CD14-positive monocyte (primary cell): ENCODE measurements around the gene KRT26. TPM values are rescaled to one million over a fixed set of nuclear protein-coding genes. Genes with fewer than 3 reads are reported as not detected.

Experiments
- DNase-seq, 3 donors: peaks; one replicate each; pipeline ENCODE4 v3.0.0-alpha.2; 2011 to 2022
- H2AFZ ChIP-seq: 2 replicates; pipeline ENCODE4 v1.6.0; 2012; ENCODE audit warnings: mild to moderate bottlenecking, low read depth, low read length, inconsistent platforms; ENCODE audit not compliant: insufficient read depth, poor library complexity, severe bottlenecking
- H3K27ac ChIP-seq, 2 donors: 1 replicate in 1 of 2; 2 replicates in 1 of 2; pipeline ENCODE4 v1.5.1; 2012 to 2013; ENCODE audit warnings: low read length in 2 of 2, control low read depth in 1 of 2, inconsistent platforms in 1 of 2, low read depth in 1 of 2, mild to moderate bottlenecking in 1 of 2
- H3K27me3 ChIP-seq, 2 donors: one replicate each; pipeline versions ENCODE4 v1.6.0 to v1.6.1; 2011 to 2013; ENCODE audit warnings: low read length in 2 of 2; ENCODE audit not compliant: control insufficient read depth in 2 of 2, insufficient read depth in 2 of 2
- H3K36me3 ChIP-seq, 2 donors: replicated peaks in 1 of 2; 1 replicate in 1 of 2; 2 replicates in 1 of 2; pipeline versions ENCODE4 v1.5.1 to v1.6.1; 2012 to 2013; ENCODE audit warnings: low read length in 2 of 2, control low read depth in 1 of 2, inconsistent platforms in 1 of 2, mild to moderate bottlenecking in 1 of 2; ENCODE audit not compliant: insufficient read depth in 2 of 2, control insufficient read depth in 1 of 2
- H3K4me1 ChIP-seq, 2 donors: 1 replicate in 1 of 2; 2 replicates in 1 of 2; pipeline versions ENCODE4 v1.5.1 to v1.6.1; 2012 to 2013; ENCODE audit warnings: low read length in 2 of 2, control low read depth in 1 of 2, inconsistent platforms in 1 of 2, mild to moderate bottlenecking in 1 of 2, moderate library complexity in 1 of 2; ENCODE audit not compliant: insufficient read depth in 2 of 2, control insufficient read depth in 1 of 2
- H3K4me2 ChIP-seq: replicated peaks from 2 replicates; pipeline ENCODE3; 2012; ENCODE audit warnings: low read length, moderate library complexity, mild to moderate bottlenecking; ENCODE audit not compliant: poor library complexity, severe bottlenecking; ENCODE audit errors: extremely low read depth
- H3K4me3 ChIP-seq, 3 experiments: fragments of 200-600 bp in 1 of 3; sonication (generic) in 1 of 3; replicated peaks in 1 of 3; 1 replicate in 2 of 3; 2 replicates in 1 of 3; pipeline ENCODE4 v1.5.1; 2011 to 2013; ENCODE audit warnings: low read length in 3 of 3, mild to moderate bottlenecking in 3 of 3, control low read depth in 2 of 3, low read depth in 2 of 3, inconsistent platforms in 1 of 3, moderate library complexity in 1 of 3
- H3K79me2 ChIP-seq: 2 replicates; pipeline ENCODE4 v1.6.0; 2012; ENCODE audit warnings: mild to moderate bottlenecking, control low read depth, inconsistent platforms, low read length, moderate library complexity; ENCODE audit not compliant: insufficient read depth
- H3K9ac ChIP-seq: 2 replicates; pipeline ENCODE4 v1.6.0; 2017; ENCODE audit warnings: low read length, mild to moderate bottlenecking; ENCODE audit not compliant: insufficient read depth, poor library complexity, severe bottlenecking
- H3K9me3 ChIP-seq, 2 donors: replicated peaks in 1 of 2; 1 replicate in 1 of 2; 2 replicates in 1 of 2; pipeline versions ENCODE4 v1.5.1 to v1.6.1; 2012 to 2013; ENCODE audit warnings: low read length in 2 of 2, control low read depth in 1 of 2; ENCODE audit not compliant: control insufficient read depth in 1 of 2, insufficient read depth in 1 of 2
- H4K20me1 ChIP-seq: 2 replicates; pipeline ENCODE4 v1.6.0; 2012; ENCODE audit warnings: mild to moderate bottlenecking, low read length, control low read depth, moderate library complexity; ENCODE audit not compliant: insufficient read depth
- H3K27ac Mint-ChIP-seq, 7 donors: one replicate each; pipeline ENCODE4 v1.8.0; 2020; ENCODE audit warnings: mild to moderate bottlenecking in 7 of 7, mixed read lengths in 7 of 7, moderate library complexity in 6 of 7, inconsistent platforms in 2 of 7
- H3K27me3 Mint-ChIP-seq, 3 donors: one replicate each; pipeline ENCODE4 v1.8.0; 2021 to 2022; ENCODE audit warnings: low read depth in 3 of 3, mild to moderate bottlenecking in 3 of 3, mixed read lengths in 3 of 3, moderate library complexity in 3 of 3, inconsistent platforms in 1 of 3
- H3K36me3 Mint-ChIP-seq, 2 donors: one replicate each; pipeline ENCODE4 v1.8.0; 2020; ENCODE audit warnings: mixed read lengths in 2 of 2, inconsistent platforms in 1 of 2, mild to moderate bottlenecking in 1 of 2
- H3K4me1 Mint-ChIP-seq: one replicate; pipeline ENCODE4 v1.8.0; 2020; ENCODE audit warnings: mild to moderate bottlenecking, mixed read lengths
- H3K4me3 Mint-ChIP-seq, 2 donors: one replicate each; pipeline ENCODE4 v1.8.0; 2020; ENCODE audit warnings: mild to moderate bottlenecking in 2 of 2, mixed read lengths in 2 of 2, moderate library complexity in 1 of 2
- H3K9me3 Mint-ChIP-seq, 7 donors: one replicate each; pipeline ENCODE4 v1.8.0; 2020 to 2022; ENCODE audit warnings: mixed read lengths in 7 of 7, mild to moderate bottlenecking in 6 of 7, moderate library complexity in 6 of 7, inconsistent platforms in 2 of 7
- CTCF ChIP-seq: fragments of 200-600 bp; IDR thresholded peaks from one replicate; pipeline ENCODE4 v1.8.0; 2022; ENCODE audit warnings: antibody characterized with exemption, mild to moderate bottlenecking
- WGBS: methylation state at CpG from one replicate; pipeline ENCODE4 v1.1.5; 2013; ENCODE audit warnings: missing lambda C conversion rate; ENCODE audit not compliant: insufficient coverage; 5-methylcytosine and 5-hydroxymethylcytosine counted together
- intact Hi-C, 2 donors: fragments of 100-400 bp; cut with micrococcal nuclease; formaldehyde crosslinking; loops; one replicate each; pipeline versions ENCODE4 v1.15.0 to v1.15.1; 2023
- polyA plus RNA-seq, 3 donors: library from polyadenylated mRNA; depleted of rRNA in 1 of 3; unstranded in 2 of 3; stranded (reverse) in 1 of 3; fragments of 300-500 nt in 2 of 3; fragments of >200 nt in 1 of 3; fragmentation: Illumina TruSeq in 2 of 3; gene quantifications; 1 replicate in 2 of 3; 2 replicates in 1 of 3; pipeline ENCODE4 v1.2.3, GENCODE V29; 2012 to 2021

Gene KRT26
- polyA plus RNA-seq, 3 donors, result not detected

GRCh38 chr17:40810494-40810893, 38.5 kb upstream of the KRT26 start:
- 100% methylated on average over 1 of the region's 6 CpGs for WGBS
- peaks cover 49 to 74% (median 59%) of the 10 kb centered on the region in 3 donors for H3K27me3 Mint-ChIP-seq
- intact Hi-C loops, result no loop called here
- no peak overlapping the region for H3K27ac Mint-ChIP-seq
- no peaks in the 10 kb centered on the region for H3K36me3 Mint-ChIP-seq
- Histone ChIP-seq H3K4me1 (no peaks in the 10 kb centered on the region), H3K4me2 (no peak overlapping the region), H3K9me3 (peaks cover 0 to 4% of the 10 kb centered on the region in 2 donors), H3K79me2 (no peaks in the 10 kb centered on the region), H2AFZ (no peak overlapping the region), H3K27ac (no peak overlapping the region), H3K27me3 (peaks cover 64 to 72% of the 10 kb centered on the region in 2 donors), H3K4me3 (no peak overlapping the region), H3K36me3 (no peaks in the 10 kb centered on the region), H4K20me1 (no peaks in the 10 kb centered on the region), H3K9ac (no peak overlapping the region)
- H3K9me3 Mint-ChIP-seq, result peaks cover 4 to 16% (median 9%) of the 10 kb centered on the region in 7 donors
- DNase-seq, result no peak
- H3K4me3 Mint-ChIP-seq, result peak overlapping the region in 1 of 2 donors; percentile 5
- H3K4me1 Mint-ChIP-seq, result no peaks in the 10 kb centered on the region
- TF ChIP-seq CTCF, result no peak

GRCh38 chr17:40809721-40810421, 37.9 kb upstream of the KRT26 start:
- Histone ChIP-seq H3K27ac (no peak overlapping the region), H3K9ac (no peak overlapping the region), H3K4me3 (no peak overlapping the region), H3K36me3 (no peaks in the 10 kb centered on the region), H4K20me1 (no peaks in the 10 kb centered on the region), H3K27me3 (peaks cover 64 to 71% of the 10 kb centered on the region in 2 donors), H2AFZ (no peak overlapping the region), H3K4me2 (no peak overlapping the region), H3K4me1 (no peaks in the 10 kb centered on the region), H3K79me2 (no peaks in the 10 kb centered on the region), H3K9me3 (peaks cover 0 to 4% of the 10 kb centered on the region in 2 donors)
- Mint-ChIP-seq H3K4me3 (peak overlapping the region in 1 of 2 donors; percentile 46), H3K36me3 (no peaks in the 10 kb centered on the region), H3K27me3 (peaks cover 51 to 75% (median 57%) of the 10 kb centered on the region in 3 donors), H3K9me3 (peaks cover 2 to 12% (median 6%) of the 10 kb centered on the region in 7 donors), H3K4me1 (no peaks in the 10 kb centered on the region), H3K27ac (no peak overlapping the region)
- no CpG with 5 or more reads among the region's 2 CpGs for WGBS
- TF ChIP-seq CTCF, result no peak
- intact Hi-C loops, result no loop called here
- no peak for DNase-seq
